HepG2 (cell line): Measurements from ENCODE around the gene AREL1. TPM values are rescaled to one million over a fixed set of nuclear protein-coding genes. Genes with fewer than 3 reads are reported as not detected.

Experiments
- CHCHD3 ChIP-seq: sonication (generic); formaldehyde crosslinking; IDR thresholded peaks from 2 replicates; pipeline ENCODE4 v1.8.0; 2022; ENCODE audit warnings: mild to moderate bottlenecking, missing genetic modification reagents, moderate library complexity
- LCORL ChIP-seq, 2 experiments: fragments of 450-650 bp in 1 of 2; sonication (generic) in 1 of 2; formaldehyde crosslinking in 1 of 2; IDR thresholded peaks; 2 replicates each; pipeline versions ENCODE4 v1.5.0 to v1.6.1; 2017 to 2020; ENCODE audit warnings: antibody characterized with exemption in 1 of 2, missing genetic modification reagents in 1 of 2
- MXD4 ChIP-seq: IDR thresholded peaks from 2 replicates; pipeline ENCODE4 v1.6.1; 2016; ENCODE audit warnings: mild to moderate bottlenecking, missing biosample characterization, missing genetic modification reagents
- NCOA1 ChIP-seq: sonication (generic); formaldehyde crosslinking; IDR thresholded peaks from 2 replicates; pipeline ENCODE4 v1.9.0; 2021; ENCODE audit warnings: missing genetic modification reagents
- POLR2G ChIP-seq: fragments of 200-400 bp; formaldehyde crosslinking; IDR thresholded peaks from 2 replicates; pipeline ENCODE4 v1.6.1; 2018; ENCODE audit warnings: mild to moderate bottlenecking, low read depth, low read length, moderate library complexity
- RBM22 ChIP-seq: fragments of 200-400 bp; formaldehyde crosslinking; optimal IDR thresholded peaks from 2 replicates; pipeline ENCODE3; 2017; ENCODE audit warnings: mild to moderate bottlenecking, low read length, moderate library complexity
- ZNF232 ChIP-seq: sonication (generic); formaldehyde crosslinking; IDR thresholded peaks from 2 replicates; pipeline ENCODE4 v1.4.0; 2020; ENCODE audit warnings: missing genetic modification reagents, borderline replicate concordance
- ZNF335 ChIP-seq: sonication (generic); formaldehyde crosslinking; IDR thresholded peaks from 2 replicates; pipeline ENCODE4 v1.4.0; 2020; ENCODE audit warnings: missing genetic modification reagents
- ZNF460 ChIP-seq: sonication (generic); formaldehyde crosslinking; IDR thresholded peaks from 2 replicates; pipeline ENCODE4 v1.5.1; 2020; ENCODE audit warnings: missing genetic modification reagents, mild to moderate bottlenecking, borderline replicate concordance
- ZNF468 ChIP-seq: sonication (generic); formaldehyde crosslinking; IDR thresholded peaks from 2 replicates; pipeline ENCODE4 v1.8.0; 2022; ENCODE audit warnings: mild to moderate bottlenecking, moderate library complexity, missing genetic modification reagents
- ZNF556 ChIP-seq: sonication (generic); formaldehyde crosslinking; IDR thresholded peaks from 2 replicates; pipeline ENCODE4 v1.4.0; 2020; ENCODE audit warnings: mild to moderate bottlenecking, missing genetic modification reagents, borderline replicate concordance
- ZNF562 ChIP-seq: sonication (generic); formaldehyde crosslinking; IDR thresholded peaks from 2 replicates; pipeline ENCODE4 v1.8.0; 2022; ENCODE audit warnings: missing genetic modification reagents, borderline replicate concordance
- ZNF703 ChIP-seq: sonication (generic); formaldehyde crosslinking; IDR thresholded peaks from 2 replicates; pipeline ENCODE4 v1.5.1; 2020; ENCODE audit warnings: missing genetic modification reagents, mild to moderate bottlenecking, moderate library complexity, borderline replicate concordance
- ZNF780A ChIP-seq: sonication (generic); formaldehyde crosslinking; IDR thresholded peaks from 2 replicates; pipeline ENCODE4 v1.8.0; 2022; ENCODE audit warnings: mild to moderate bottlenecking, missing genetic modification reagents, moderate library complexity
- polyA plus RNA-seq, 8 experiments: library from polyadenylated mRNA; depleted of rRNA in 3 of 8; stranded (reverse) in 7 of 8; unstranded in 1 of 8; fragments of >200 nt; fragmentation: Illumina TruSeq in 4 of 8; extraction: Trizol in 4 of 8; gene quantifications; 2 replicates each; pipeline versions ENCODE4 v1.2.1 to v1.2.3, GENCODE V29; 2011 to 2016; ENCODE audit warnings: low read depth in 4 of 8, missing spikeins in 1 of 8, mixed read lengths in 1 of 8; ENCODE audit not compliant: insufficient read depth in 1 of 8
- total RNA-seq, 5 experiments: library from RNA; depleted of rRNA; stranded (reverse); fragments of >200 nt; fragmentation: Illumina TruSeq; extraction: Trizol; gene quantifications; 2 replicates each; pipeline ENCODE4 v1.2.3, GENCODE V29; 2016; ENCODE audit warnings: low read depth in 1 of 5
- TF ChIP-seq, protein P1 (sequence below): sonication (generic); formaldehyde crosslinking; IDR thresholded peaks from 2 replicates; pipeline ENCODE4 v1.5.0; 2020; ENCODE audit warnings: missing genetic modification reagents
- TF ChIP-seq, protein P2 (sequence below): sonication (generic); formaldehyde crosslinking; IDR thresholded peaks from 2 replicates; pipeline ENCODE4 v1.5.0; 2020; ENCODE audit warnings: mild to moderate bottlenecking, missing genetic modification reagents
- TF ChIP-seq, protein P3 (sequence below): sonication (generic); formaldehyde crosslinking; IDR thresholded peaks from 2 replicates; pipeline ENCODE4 v1.5.1; 2020; ENCODE audit warnings: mild to moderate bottlenecking, missing genetic modification reagents, borderline replicate concordance

The AREL1 gene
- total and polyA plus RNA-seq, 2 of the 13 experiments (the other 11 are each of a cell fraction or from before 2014, with no cell fraction given): 21.3 to 25.4 TPM

DNA sequence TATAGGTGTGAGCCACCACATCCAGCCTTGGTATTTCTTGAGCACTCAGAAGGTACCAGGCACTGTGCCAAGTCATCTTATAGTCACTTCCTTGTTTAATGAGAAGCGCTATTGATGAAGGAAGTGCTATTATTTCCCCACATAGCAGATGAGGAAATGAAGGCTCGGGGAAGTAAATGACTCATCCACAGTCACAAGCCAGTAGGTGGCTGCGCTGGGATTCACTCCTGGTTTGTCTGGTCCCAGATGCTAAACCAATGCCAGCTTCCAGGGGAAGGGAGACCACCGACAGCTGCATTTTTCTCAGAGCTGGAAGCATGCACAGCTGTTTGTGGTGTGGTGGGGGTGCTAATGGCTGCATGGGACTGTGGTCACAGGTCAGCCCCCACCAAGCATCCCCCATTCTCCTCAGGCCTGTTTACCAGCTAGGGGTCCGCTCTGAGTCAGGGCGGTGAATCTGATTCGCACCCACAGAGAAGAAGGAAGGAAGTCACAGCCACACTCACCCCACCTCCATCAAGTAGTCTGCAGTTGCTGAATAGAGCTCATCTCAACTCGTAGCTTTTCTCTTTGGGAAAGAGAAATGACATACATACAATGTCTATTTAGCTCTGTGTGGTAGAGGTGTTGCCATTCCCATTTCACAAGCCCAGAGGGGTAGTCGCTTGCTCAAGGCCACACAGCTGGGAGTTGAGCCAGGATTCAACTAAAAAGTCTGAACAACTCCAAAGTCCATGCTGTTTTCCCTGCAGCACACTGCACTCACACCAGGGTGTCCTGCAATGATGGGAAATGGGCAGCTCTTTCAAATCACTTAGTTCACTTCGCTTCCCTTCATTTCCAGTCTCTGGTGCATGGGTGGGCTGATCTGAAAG is 94.6 kb downstream of the AREL1 start (continued):
- no peak for TF ChIP-seq POLR2G
- TF ChIP-seq ZNF460 (CRISPR knock-in tag): no peak
- TF ChIP-seq, protein P1, sequence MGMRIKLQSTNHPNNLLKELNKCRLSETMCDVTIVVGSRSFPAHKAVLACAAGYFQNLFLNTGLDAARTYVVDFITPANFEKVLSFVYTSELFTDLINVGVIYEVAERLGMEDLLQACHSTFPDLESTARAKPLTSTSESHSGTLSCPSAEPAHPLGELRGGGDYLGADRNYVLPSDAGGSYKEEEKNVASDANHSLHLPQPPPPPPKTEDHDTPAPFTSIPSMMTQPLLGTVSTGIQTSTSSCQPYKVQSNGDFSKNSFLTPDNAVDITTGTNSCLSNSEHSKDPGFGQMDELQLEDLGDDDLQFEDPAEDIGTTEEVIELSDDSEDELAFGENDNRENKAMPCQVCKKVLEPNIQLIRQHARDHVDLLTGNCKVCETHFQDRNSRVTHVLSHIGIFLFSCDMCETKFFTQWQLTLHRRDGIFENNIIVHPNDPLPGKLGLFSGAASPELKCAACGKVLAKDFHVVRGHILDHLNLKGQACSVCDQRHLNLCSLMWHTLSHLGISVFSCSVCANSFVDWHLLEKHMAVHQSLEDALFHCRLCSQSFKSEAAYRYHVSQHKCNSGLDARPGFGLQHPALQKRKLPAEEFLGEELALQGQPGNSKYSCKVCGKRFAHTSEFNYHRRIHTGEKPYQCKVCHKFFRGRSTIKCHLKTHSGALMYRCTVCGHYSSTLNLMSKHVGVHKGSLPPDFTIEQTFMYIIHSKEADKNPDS (CRISPR knock-in tag): no peak
- TF ChIP-seq, protein P2, sequence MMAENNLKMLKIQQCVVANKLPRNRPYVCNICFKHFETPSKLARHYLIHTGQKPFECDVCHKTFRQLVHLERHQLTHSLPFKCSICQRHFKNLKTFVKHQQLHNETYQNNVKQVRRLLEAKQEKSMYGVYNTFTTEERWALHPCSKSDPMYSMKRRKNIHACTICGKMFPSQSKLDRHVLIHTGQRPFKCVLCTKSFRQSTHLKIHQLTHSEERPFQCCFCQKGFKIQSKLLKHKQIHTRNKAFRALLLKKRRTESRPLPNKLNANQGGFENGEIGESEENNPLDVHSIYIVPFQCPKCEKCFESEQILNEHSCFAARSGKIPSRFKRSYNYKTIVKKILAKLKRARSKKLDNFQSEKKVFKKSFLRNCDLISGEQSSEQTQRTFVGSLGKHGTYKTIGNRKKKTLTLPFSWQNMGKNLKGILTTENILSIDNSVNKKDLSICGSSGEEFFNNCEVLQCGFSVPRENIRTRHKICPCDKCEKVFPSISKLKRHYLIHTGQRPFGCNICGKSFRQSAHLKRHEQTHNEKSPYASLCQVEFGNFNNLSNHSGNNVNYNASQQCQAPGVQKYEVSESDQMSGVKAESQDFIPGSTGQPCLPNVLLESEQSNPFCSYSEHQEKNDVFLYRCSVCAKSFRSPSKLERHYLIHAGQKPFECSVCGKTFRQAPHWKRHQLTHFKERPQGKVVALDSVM (CRISPR knock-in tag): no peak
- TF ChIP-seq, protein P3, sequence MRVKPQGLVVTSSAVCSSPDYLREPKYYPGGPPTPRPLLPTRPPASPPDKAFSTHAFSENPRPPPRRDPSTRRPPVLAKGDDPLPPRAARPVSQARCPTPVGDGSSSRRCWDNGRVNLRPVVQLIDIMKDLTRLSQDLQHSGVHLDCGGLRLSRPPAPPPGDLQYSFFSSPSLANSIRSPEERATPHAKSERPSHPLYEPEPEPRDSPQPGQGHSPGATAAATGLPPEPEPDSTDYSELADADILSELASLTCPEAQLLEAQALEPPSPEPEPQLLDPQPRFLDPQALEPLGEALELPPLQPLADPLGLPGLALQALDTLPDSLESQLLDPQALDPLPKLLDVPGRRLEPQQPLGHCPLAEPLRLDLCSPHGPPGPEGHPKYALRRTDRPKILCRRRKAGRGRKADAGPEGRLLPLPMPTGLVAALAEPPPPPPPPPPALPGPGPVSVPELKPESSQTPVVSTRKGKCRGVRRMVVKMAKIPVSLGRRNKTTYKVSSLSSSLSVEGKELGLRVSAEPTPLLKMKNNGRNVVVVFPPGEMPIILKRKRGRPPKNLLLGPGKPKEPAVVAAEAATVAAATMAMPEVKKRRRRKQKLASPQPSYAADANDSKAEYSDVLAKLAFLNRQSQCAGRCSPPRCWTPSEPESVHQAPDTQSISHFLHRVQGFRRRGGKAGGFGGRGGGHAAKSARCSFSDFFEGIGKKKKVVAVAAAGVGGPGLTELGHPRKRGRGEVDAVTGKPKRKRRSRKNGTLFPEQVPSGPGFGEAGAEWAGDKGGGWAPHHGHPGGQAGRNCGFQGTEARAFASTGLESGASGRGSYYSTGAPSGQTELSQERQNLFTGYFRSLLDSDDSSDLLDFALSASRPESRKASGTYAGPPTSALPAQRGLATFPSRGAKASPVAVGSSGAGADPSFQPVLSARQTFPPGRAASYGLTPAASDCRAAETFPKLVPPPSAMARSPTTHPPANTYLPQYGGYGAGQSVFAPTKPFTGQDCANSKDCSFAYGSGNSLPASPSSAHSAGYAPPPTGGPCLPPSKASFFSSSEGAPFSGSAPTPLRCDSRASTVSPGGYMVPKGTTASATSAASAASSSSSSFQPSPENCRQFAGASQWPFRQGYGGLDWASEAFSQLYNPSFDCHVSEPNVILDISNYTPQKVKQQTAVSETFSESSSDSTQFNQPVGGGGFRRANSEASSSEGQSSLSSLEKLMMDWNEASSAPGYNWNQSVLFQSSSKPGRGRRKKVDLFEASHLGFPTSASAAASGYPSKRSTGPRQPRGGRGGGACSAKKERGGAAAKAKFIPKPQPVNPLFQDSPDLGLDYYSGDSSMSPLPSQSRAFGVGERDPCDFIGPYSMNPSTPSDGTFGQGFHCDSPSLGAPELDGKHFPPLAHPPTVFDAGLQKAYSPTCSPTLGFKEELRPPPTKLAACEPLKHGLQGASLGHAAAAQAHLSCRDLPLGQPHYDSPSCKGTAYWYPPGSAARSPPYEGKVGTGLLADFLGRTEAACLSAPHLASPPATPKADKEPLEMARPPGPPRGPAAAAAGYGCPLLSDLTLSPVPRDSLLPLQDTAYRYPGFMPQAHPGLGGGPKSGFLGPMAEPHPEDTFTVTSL: peak; percentile 45; the same call in 1 of the 2 replicates
- no peak for TF ChIP-seq CHCHD3 (CRISPR knock-in tag)
- no peak for TF ChIP-seq RBM22
- no peak for TF ChIP-seq ZNF562 (CRISPR knock-in tag)
- TF ChIP-seq NCOA1 (CRISPR knock-in tag): no peak
- no peak for TF ChIP-seq ZNF335 (CRISPR knock-in tag)
- no peak for TF ChIP-seq ZNF556 (CRISPR knock-in tag)
- no peak for TF ChIP-seq ZNF468 (CRISPR knock-in tag)
- no peak for TF ChIP-seq ZNF232
- TF ChIP-seq ZNF703 (CRISPR knock-in tag): no peak
- no peak for TF ChIP-seq ZNF780A (CRISPR knock-in tag)
- no peak for TF ChIP-seq LCORL (IDR thresholded peaks at IDR 0.05)
- TF ChIP-seq LCORL (CRISPR knock-in tag; IDR thresholded peaks at IDR 0.05): peak; percentile 78; the same call in 1 of the 2 replicates
- no peak for TF ChIP-seq MXD4
